Breast epithelium (tissue), 4 donors: Measurements from ENCODE around the gene PITX3. TPM values are rescaled to one million over a fixed set of nuclear protein-coding genes. Genes with fewer than 3 reads are reported as not detected.
A peak's percentile ranks its signal among the peaks of the same experiment; 100 is the strongest.

Experiments
- DNase-seq, 2 donors: peaks; one replicate each; pipeline ENCODE4 v3.0.0-alpha.2; 2019; ENCODE audit warnings: low spot score in 2 of 2
- H3K27ac ChIP-seq, 2 donors: fragments of 200-600 bp; sonication (generic) in 1 of 2; one replicate each; pipeline ENCODE4 v1.5.1; 2016 to 2019; ENCODE audit warnings: mild to moderate bottlenecking in 1 of 2
- H3K27me3 ChIP-seq, 2 donors: fragments of 200-600 bp; sonication (generic) in 1 of 2; one replicate each; pipeline versions ENCODE4 v1.5.1 to v1.6.0; 2017 to 2019; ENCODE audit warnings: control low read depth in 1 of 2, mild to moderate bottlenecking in 1 of 2
- H3K36me3 ChIP-seq: fragments of 200-600 bp; one replicate; pipeline ENCODE4 v1.5.1; 2019
- H3K4me1 ChIP-seq, 2 donors: fragments of 200-600 bp; sonication (generic); one replicate each; pipeline ENCODE4 v1.5.1; 2016 to 2019; ENCODE audit warnings: control low read depth in 1 of 2
- H3K4me3 ChIP-seq, 3 donors: fragments of 200-600 bp; sonication (generic); 1 replicate in 2 of 3; 2 replicates in 1 of 3; pipeline ENCODE4 v1.5.1; 2016 to 2019; ENCODE audit warnings: mild to moderate bottlenecking in 3 of 3, moderate library complexity in 2 of 3
- H3K9me3 ChIP-seq, 2 donors: fragments of 200-600 bp; sonication (generic) in 1 of 2; one replicate each; pipeline ENCODE4 v1.5.1; 2016 to 2019; ENCODE audit warnings: control low read depth in 1 of 2
- POLR2A ChIP-seq: fragments of 450-650 bp; IDR thresholded peaks from one replicate; pipeline ENCODE4 v1.6.1; 2016; ENCODE audit warnings: antibody characterized with exemption, mild to moderate bottlenecking, moderate library complexity
- POLR2AphosphoS5 ChIP-seq, 3 donors: sonication (generic); formaldehyde crosslinking; IDR thresholded peaks; one replicate each; pipeline ENCODE4 v1.6.1; 2017; ENCODE audit warnings: antibody characterized with exemption in 3 of 3
- intact Hi-C: fragments of 100-400 bp; cut with DNase I; formaldehyde crosslinking; loops from one replicate; pipeline ENCODE4 v1.15.1; 2023; ENCODE audit warnings: low total_unique reads
- total RNA-seq, 3 donors: library from RNA; depleted of rRNA; stranded (reverse); fragments of >200 nt; gene quantifications; one replicate each; pipeline ENCODE4 v1.1.0, GENCODE V29; 2016
- TF ChIP-seq, protein P1 (sequence below), 3 donors: fragments of 450-650 bp; IDR thresholded peaks; one replicate each; pipeline ENCODE4 v1.5.1; 2016 to 2017; ENCODE audit warnings: antibody characterized with exemption in 3 of 3, mild to moderate bottlenecking in 3 of 3, moderate library complexity in 3 of 3

PITX3 gene
- total RNA-seq, 3 donors from 2014 or later, result not detected

DNA sequence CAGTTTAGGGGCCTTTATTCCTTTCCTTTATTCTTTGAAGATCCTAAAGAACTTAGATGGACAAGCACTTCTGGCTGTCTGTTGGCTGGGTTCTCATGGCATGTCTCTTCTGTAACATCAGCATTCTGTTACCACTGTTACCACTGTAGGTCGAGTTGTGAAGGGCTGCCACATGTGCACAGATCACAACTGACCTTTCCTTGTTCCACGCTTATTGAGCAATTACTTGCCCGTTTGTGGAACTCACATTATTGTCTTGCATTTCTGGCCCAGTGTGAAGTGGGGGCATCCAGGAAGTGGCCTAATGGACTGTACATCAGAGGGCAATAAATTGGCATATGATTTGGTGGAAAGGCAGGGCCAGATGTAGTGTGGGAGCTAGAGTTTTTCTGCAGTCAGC lies 27.7 kb upstream of the PITX3 start:
- peak overlapping the region; percentile 3 to 19 for H3K27ac ChIP-seq
- H3K4me3 ChIP-seq, result no peak overlapping the region
- intact Hi-C loops, result no loop called here
- TF ChIP-seq, protein P1, sequence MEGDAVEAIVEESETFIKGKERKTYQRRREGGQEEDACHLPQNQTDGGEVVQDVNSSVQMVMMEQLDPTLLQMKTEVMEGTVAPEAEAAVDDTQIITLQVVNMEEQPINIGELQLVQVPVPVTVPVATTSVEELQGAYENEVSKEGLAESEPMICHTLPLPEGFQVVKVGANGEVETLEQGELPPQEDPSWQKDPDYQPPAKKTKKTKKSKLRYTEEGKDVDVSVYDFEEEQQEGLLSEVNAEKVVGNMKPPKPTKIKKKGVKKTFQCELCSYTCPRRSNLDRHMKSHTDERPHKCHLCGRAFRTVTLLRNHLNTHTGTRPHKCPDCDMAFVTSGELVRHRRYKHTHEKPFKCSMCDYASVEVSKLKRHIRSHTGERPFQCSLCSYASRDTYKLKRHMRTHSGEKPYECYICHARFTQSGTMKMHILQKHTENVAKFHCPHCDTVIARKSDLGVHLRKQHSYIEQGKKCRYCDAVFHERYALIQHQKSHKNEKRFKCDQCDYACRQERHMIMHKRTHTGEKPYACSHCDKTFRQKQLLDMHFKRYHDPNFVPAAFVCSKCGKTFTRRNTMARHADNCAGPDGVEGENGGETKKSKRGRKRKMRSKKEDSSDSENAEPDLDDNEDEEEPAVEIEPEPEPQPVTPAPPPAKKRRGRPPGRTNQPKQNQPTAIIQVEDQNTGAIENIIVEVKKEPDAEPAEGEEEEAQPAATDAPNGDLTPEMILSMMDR (IDR thresholded peaks at IDR 0.05), result no peak
- TF ChIP-seq POLR2A (no peak), POLR2AphosphoS5 (IDR thresholded peaks at IDR 0.05) (no peak)
- H3K9me3 ChIP-seq, result no peaks in the 10 kb centered on the region
- no peaks in the 10 kb centered on the region for H3K36me3 ChIP-seq
- H3K27me3 ChIP-seq, result no peaks in the 10 kb centered on the region
- no peak for DNase-seq
- H3K4me1 ChIP-seq, result no peaks in the 10 kb centered on the region

DNA sequence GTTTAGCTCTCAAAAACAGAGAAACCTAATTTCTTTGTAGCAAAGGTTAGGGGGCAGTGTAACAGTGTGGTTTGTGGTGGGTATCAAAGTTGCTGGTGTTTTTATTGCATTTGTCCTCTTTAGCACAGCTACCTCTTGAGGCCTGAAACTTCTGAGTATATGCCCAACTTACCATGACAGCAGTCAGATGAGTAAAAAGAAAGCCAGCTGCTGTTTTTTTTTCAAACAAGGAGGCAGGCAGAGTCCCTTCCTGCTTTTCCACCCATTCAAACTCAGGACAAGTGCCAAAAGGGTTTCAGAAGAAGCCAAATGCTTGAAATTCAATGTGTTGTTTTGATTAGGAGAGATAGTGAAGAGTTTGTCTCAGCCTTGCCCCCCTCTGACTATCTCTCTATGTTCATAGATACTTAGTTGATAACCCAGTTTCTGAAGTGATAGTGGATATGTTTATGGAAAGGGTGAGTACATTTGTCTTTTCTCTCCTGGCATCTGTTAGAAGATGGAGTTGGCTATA lies 27.1 kb upstream of the PITX3 start:
- Histone ChIP-seq H3K36me3 (no peaks in the 10 kb centered on the region), H3K4me3 (no peak overlapping the region), H3K27ac (peak overlapping the region in 1 of 2 donors; percentile 19), H3K9me3 (no peaks in the 10 kb centered on the region), H3K27me3 (no peaks in the 10 kb centered on the region), H3K4me1 (no peaks in the 10 kb centered on the region)
- no peak for DNase-seq
- TF ChIP-seq, protein P1 (IDR thresholded peaks at IDR 0.05), result no peak
- TF ChIP-seq POLR2A (no peak), POLR2AphosphoS5 (IDR thresholded peaks at IDR 0.05) (no peak)
- intact Hi-C loops, result no loop called here

DNA sequence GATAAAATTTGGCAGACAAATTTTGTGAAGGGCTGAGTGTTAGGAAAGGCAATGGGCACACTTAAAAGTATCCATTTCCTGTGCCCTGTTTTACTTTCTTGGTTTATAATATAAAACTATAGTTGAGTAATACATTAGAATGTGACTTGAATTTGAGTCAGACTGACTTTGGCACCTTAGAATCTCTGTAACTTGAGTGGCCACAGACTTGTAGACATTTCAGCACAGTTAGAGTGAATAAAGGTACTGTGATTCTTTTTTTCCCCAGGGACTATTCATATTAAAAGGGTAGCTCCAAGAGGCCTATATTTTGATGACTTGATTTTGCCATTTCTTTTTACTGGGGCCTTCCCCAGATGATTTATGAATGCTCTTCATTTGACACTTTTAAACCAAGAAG lies 26.4 kb upstream of the PITX3 start:
- no peak overlapping the region for H3K27ac ChIP-seq
- intact Hi-C loops, result no loop called here
- no peak overlapping the region for H3K4me3 ChIP-seq
- TF ChIP-seq POLR2AphosphoS5 (IDR thresholded peaks at IDR 0.05), result no peak
- TF ChIP-seq POLR2A, result no peak
- TF ChIP-seq, protein P1 (IDR thresholded peaks at IDR 0.05), result no peak
- H3K27me3 ChIP-seq, result no peaks in the 10 kb centered on the region
- no peaks in the 10 kb centered on the region for H3K4me1 ChIP-seq
- no peak for DNase-seq
- H3K9me3 ChIP-seq, result no peaks in the 10 kb centered on the region
- no peaks in the 10 kb centered on the region for H3K36me3 ChIP-seq

DNA sequence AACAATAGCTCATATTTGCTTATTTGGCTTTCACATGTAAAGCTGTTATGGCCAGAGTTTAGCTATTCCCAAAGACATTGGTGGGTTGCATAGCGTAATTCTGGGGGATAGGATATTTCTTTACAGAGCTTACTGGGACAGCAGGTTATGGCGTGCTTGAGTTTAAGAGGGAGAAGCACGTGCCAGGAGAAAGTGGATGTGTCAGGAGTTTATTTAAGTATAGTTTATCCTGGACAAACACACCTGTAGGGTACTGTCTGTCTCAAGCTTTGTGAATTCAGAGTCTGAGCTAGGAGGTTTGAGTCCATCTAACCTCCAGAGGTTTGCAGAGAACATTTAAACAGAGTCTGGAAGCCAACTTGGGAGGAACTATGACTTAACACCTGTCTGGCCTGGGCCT lies 25.4 kb upstream of the PITX3 start:
- no peak for TF ChIP-seq POLR2AphosphoS5 (IDR thresholded peaks at IDR 0.05)
- TF ChIP-seq, protein P1 (IDR thresholded peaks at IDR 0.05), result no peak
- TF ChIP-seq POLR2A, result no peak
- DNase-seq, result no peak
- intact Hi-C loops, result no loop called here
- no peaks in the 10 kb centered on the region for H3K9me3 ChIP-seq
- H3K27me3 ChIP-seq, result no peaks in the 10 kb centered on the region
- no peak overlapping the region for H3K27ac ChIP-seq
- no peaks in the 10 kb centered on the region for H3K36me3 ChIP-seq
- H3K4me1 ChIP-seq, result no peaks in the 10 kb centered on the region
- H3K4me3 ChIP-seq, result no peak overlapping the region

DNA sequence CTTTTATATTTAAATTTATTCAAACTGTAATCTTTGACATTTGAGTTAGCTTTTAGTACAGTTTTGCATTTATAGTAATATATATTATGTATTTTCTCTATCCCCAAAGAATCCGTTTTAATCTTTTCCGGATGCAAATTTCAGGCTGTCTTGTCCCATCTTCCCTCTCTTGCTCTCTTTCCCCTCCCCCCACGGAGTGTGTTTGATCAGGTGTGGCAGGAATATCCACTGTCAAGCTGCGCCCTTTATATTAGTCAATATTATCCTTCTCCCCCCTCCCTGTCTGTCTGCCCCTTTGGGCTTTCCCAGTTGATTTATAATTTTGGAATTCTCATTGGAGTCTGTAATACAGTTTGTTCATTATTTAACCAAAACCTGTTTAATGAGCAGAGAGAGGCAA lies 23.1 kb upstream of the PITX3 start:
- H3K9me3 ChIP-seq, result no peaks in the 10 kb centered on the region
- no peak overlapping the region for H3K27ac ChIP-seq
- intact Hi-C loops, result loop anchor here (5.0 kb wide), 1 partner anchor 1093 kb away; no protein-coding TSS in a partner anchor
- no peak overlapping the region for H3K4me3 ChIP-seq
- TF ChIP-seq, protein P1 (IDR thresholded peaks at IDR 0.05), result no peak
- no peak for DNase-seq
- H3K4me1 ChIP-seq, result no peaks in the 10 kb centered on the region
- no peaks in the 10 kb centered on the region for H3K27me3 ChIP-seq
- H3K36me3 ChIP-seq, result no peaks in the 10 kb centered on the region
